Lower lobe of right lung (tissue), 2 donors: ENCODE measurements around the gene ZMYM2. TPM values are rescaled to one million over a fixed set of nuclear protein-coding genes. Genes with fewer than 3 reads are reported as not detected.
A peak's percentile ranks its signal among the peaks of the same experiment; 100 is the strongest.

Experiments used
- ATAC-seq, 2 donors: fragments of 200-7000 bp; cut with Tn5 transposase; one replicate each; pipeline ENCODE4 v1.9.1; 2020 to 2022; ENCODE audit warnings: mild to moderate bottlenecking in 2 of 2, moderate library complexity in 2 of 2
- DNase-seq: peaks from one replicate; pipeline ENCODE4 v3.0.0-alpha.2; 2020
- H3K27ac ChIP-seq: fragments of 200-600 bp; one replicate; pipeline ENCODE4 v1.8.0; 2022
- H3K27me3 ChIP-seq: fragments of 200-600 bp; one replicate; pipeline ENCODE4 v1.8.0; 2022; ENCODE audit warnings: low read depth
- H3K36me3 ChIP-seq: fragments of 200-600 bp; one replicate; pipeline ENCODE4 v1.8.0; 2022; ENCODE audit warnings: mild to moderate bottlenecking
- H3K4me1 ChIP-seq: fragments of 200-600 bp; one replicate; pipeline ENCODE4 v1.8.0; 2022
- H3K4me3 ChIP-seq: fragments of 200-600 bp; one replicate; pipeline ENCODE4 v1.8.0; 2022; ENCODE audit warnings: mild to moderate bottlenecking
- H3K9me3 ChIP-seq: fragments of 200-600 bp; one replicate; pipeline ENCODE4 v1.8.0; 2022
- CTCF ChIP-seq: fragments of 200-600 bp; IDR thresholded peaks from one replicate; pipeline ENCODE4 v1.8.0; 2022; ENCODE audit warnings: antibody characterized with exemption, mild to moderate bottlenecking
- intact Hi-C: fragments of 100-400 bp; cut with DNase I; formaldehyde crosslinking; loops from one replicate; pipeline ENCODE4 v1.11.0; 2022
- total RNA-seq: library from RNA; stranded (reverse); fragmentation: NEBNext Ultra II Directional; extraction: Animal tissue kit (Norgen Biotek cat#: 25700); gene quantifications from one replicate; pipeline ENCODE4 v1.2.1, GENCODE V29; 2021
- donor health status: DM: no; HTN: yes; CAD: no; lungs with severe emphysema.

ZMYM2 gene
- total RNA-seq, 1 donor from 2014 or later: 71.5 TPM

GRCh38 chr13:20105161-20105689, 146.7 kb downstream of the ZMYM2 start:
- H3K27me3 ChIP-seq: peaks cover 24% of the 10 kb centered on the region

GRCh38 chr13:20106742-20107141, 148.2 kb downstream of the ZMYM2 start:
- no peak for ATAC-seq
- H3K36me3 ChIP-seq: no peaks in the 10 kb centered on the region
- no peak for DNase-seq
- TF ChIP-seq CTCF: no peak
- no peaks in the 10 kb centered on the region for H3K9me3 ChIP-seq
- intact Hi-C loops: no loop called here
- H3K4me1 ChIP-seq: no peaks in the 10 kb centered on the region
- no peak overlapping the region for H3K27ac ChIP-seq
- peaks cover 20% of the 10 kb centered on the region for H3K27me3 ChIP-seq
- no peak overlapping the region for H3K4me3 ChIP-seq

More at GRCh38 chr13:20105161-20105689, 146.7 kb downstream of the ZMYM2 start:
- no peaks in the 10 kb centered on the region for H3K4me1 ChIP-seq
- H3K27ac ChIP-seq: no peak overlapping the region
- DNase-seq: no peak
- peak in 1 of 2 donors; percentile 34 for ATAC-seq
- H3K9me3 ChIP-seq: no peaks in the 10 kb centered on the region
- no peak overlapping the region for H3K4me3 ChIP-seq
- intact Hi-C loops: no loop called here
- H3K36me3 ChIP-seq: no peaks in the 10 kb centered on the region
- TF ChIP-seq CTCF: no peak

- TF ChIP-seq CTCF: no peak
- Histone ChIP-seq H3K27ac (no peak overlapping the region), H3K36me3 (no peaks in the 10 kb centered on the region), H3K4me3 (no peak overlapping the region), H3K9me3 (no peaks in the 10 kb centered on the region), H3K27me3 (no peaks in the 10 kb centered on the region), H3K4me1 (no peaks in the 10 kb centered on the region)
- intact Hi-C loops: no loop called here
- ATAC-seq (no peak), DNase-seq (no peak)
These were observed 150.5 kb downstream of the ZMYM2 start for GRCh38 chr13:20109037-20109436.

GRCh38 chr13:20114066-20114610, 155.6 kb downstream of the ZMYM2 start:
- intact Hi-C loops: no loop called here
- Histone ChIP-seq H3K27ac (no peak overlapping the region), H3K36me3 (no peaks in the 10 kb centered on the region), H3K9me3 (no peaks in the 10 kb centered on the region), H3K4me1 (peaks cover 8% of the 10 kb centered on the region), H3K27me3 (no peaks in the 10 kb centered on the region), H3K4me3 (no peak overlapping the region)
- ATAC-seq (peak; percentile 38 to 44), DNase-seq (peak; percentile 55)
- TF ChIP-seq CTCF: no peak

- no peak for TF ChIP-seq CTCF
- no peaks in the 10 kb centered on the region for H3K9me3 ChIP-seq
- intact Hi-C loops: no loop called here
- DNase-seq: no peak
- H3K27me3 ChIP-seq: no peaks in the 10 kb centered on the region
- H3K36me3 ChIP-seq: no peaks in the 10 kb centered on the region
- no peak overlapping the region for H3K27ac ChIP-seq
- H3K4me3 ChIP-seq: no peak overlapping the region
- no peak for ATAC-seq
- H3K4me1 ChIP-seq: peaks cover 8% of the 10 kb centered on the region
These were observed 157.7 kb downstream of the ZMYM2 start for GRCh38 chr13:20116213-20116612.
